ENCODE results near the gene TTLL6. TPM values are rescaled to one million over a fixed set of nuclear protein-coding genes. Genes with fewer than 3 reads are reported as not detected.
"Not testable (repeated sequence)": the region's sequence is repeated elsewhere in the genome, so short reads cannot be mapped to it uniquely, and the experiment has no call there.

Gene TTLL6
- total RNA-seq = not detected

DNA sequence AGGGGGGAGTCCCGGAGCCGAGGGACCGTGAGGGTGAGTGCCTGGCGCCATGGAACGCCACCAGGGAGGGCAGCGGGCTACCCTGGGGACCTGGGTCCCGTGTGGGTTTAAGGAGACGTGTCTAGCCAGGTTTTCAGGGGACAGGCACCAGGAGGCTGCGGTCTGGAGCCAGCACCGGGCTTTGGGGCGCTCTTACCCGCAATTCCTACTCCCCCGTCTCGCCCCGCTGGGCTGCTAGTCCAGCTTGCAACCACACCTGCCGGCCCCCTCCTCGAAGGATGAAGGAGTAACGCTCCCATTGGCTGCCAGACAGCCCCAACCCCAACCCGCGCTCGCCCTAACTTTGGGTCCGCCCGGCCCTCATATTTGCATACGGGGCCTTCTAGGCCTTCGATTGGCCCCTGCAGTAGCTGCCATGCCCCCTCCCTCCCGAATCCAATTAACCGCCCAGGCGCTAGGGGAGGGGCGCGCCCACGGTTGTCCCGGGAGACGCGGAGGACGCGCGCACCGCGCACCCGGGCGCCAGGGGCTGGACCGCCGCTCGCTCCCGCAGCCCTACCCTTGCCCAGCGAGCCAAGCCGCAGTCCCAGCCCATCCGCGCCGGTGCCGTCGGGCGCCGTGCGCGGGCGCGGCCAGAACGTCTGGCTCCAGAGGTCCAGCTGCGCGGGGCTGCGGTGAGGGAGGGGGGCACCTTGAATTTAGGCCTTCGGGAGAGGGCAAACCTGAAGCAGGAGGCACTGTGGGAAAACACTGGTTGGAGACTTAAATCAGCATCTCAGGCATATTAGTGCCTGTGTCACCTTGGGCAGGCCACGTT lies at the start of gene TTLL6:
TTLL6 (minus strand) TSS at position 456 of the 817 bp plus-strand sequence; CDS start at position 299, 157 bp downstream.
- H3K4me3 Mint-ChIP-seq = peak within 1 kb of the TSS; percentile 73
- peaks cover 70% of the 10 kb centered on the region for H3K27me3 Mint-ChIP-seq
- no peaks in the 10 kb centered on the region for H3K9me3 Mint-ChIP-seq
- no peak within 1 kb of the TSS for H3K27ac Mint-ChIP-seq
- peak; percentile 76 for DNase-seq
- peaks cover 21% of the 10 kb centered on the region for H3K4me1 Mint-ChIP-seq
- no peaks in the 10 kb centered on the region for H3K36me3 Mint-ChIP-seq

DNA sequence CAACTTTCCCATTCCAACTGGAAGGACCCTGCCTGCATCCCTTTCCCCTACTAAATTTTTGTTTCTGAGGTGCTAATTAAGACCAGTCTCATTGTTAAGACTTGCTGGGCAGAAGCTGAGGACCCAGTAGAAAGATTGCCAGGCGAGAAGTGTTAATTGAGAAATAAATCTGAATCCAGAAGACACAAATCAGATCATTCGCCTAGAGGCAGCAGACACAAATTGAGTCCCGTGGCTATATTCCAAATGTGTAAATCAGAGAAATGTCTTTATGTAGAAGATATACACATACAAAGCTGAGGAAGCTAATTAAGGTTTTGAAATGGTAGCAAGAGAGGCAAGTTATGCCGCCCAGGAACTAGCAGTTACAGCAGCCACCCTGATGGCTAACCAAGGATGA lies 43.4 kb upstream of the TTLL6 start:
- Mint-ChIP-seq H3K27ac (no peak overlapping the region), H3K36me3 (peaks cover 9% of the 10 kb centered on the region), H3K9me3 (no peaks in the 10 kb centered on the region), H3K4me1 (no peaks in the 10 kb centered on the region), H3K4me3 (no peak overlapping the region), H3K27me3 (no peaks in the 10 kb centered on the region)
- DNase-seq = no peak

GRCh38 chr17:48860034-48860433 lies 43.0 kb upstream of the TTLL6 start:
- H3K27me3 Mint-ChIP-seq = no peaks in the 10 kb centered on the region
- no peak overlapping the region for H3K27ac Mint-ChIP-seq
- H3K36me3 Mint-ChIP-seq = peaks cover 9% of the 10 kb centered on the region
- no peaks in the 10 kb centered on the region for H3K9me3 Mint-ChIP-seq
- no peak for DNase-seq
- H3K4me3 Mint-ChIP-seq = no peak overlapping the region
- H3K4me1 Mint-ChIP-seq = no peaks in the 10 kb centered on the region

DNA sequence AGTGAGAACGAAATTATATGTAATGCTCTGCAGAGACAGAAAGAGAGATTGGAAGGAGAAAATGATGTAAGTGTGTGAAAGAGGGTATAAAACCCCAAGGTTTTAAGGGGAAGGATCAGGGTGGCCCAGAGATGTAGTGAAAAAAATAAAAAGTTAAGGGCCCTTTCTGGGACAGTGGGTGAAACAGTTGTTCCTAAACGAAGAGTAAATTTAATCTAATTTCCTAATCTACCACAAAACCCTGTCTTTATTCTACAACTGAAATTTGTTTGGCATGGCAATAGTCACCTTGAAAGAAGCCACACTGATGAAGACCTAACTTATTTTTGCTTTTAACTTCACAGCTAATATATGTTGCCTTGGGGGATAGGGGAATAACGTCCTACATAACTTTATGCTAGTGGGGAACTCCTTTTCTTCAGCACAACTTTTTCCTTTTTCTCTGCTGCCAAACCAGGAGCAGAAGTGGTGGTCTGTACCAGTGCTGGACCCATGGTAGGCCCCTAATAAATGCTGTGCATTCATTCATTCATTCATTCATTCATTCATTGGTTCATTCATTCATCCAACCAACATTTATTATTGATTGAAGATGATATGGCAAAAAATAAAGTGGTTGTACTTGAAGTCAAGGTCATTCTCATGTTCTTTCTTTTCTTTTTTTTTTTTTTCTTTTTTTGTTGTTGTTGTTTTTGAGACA lies 39.2 kb upstream of the TTLL6 start:
- Mint-ChIP-seq H3K4me1 (no peaks in the 10 kb centered on the region), H3K4me3 (no peak overlapping the region), H3K36me3 (peaks cover 11% of the 10 kb centered on the region), H3K27ac (no peak overlapping the region), H3K27me3 (no peaks in the 10 kb centered on the region), H3K9me3 (no peaks in the 10 kb centered on the region)
- no peak for DNase-seq

GRCh38 chr17:48854774-48855476 lies 37.9 kb upstream of the TTLL6 start:
- Mint-ChIP-seq H3K36me3 (peaks cover 16% of the 10 kb centered on the region), H3K9me3 (no peaks in the 10 kb centered on the region), H3K27ac (no peak overlapping the region)

GRCh38 chr17:48850792-48851323 lies 33.8 kb upstream of the TTLL6 start:
- peaks cover 24% of the 10 kb centered on the region for H3K36me3 Mint-ChIP-seq
- H3K9me3 Mint-ChIP-seq = no peaks in the 10 kb centered on the region
- no peaks in the 10 kb centered on the region for H3K27me3 Mint-ChIP-seq
- DNase-seq = no peak
- no peak overlapping the region for H3K4me3 Mint-ChIP-seq
- H3K4me1 Mint-ChIP-seq = peaks cover 4% of the 10 kb centered on the region
- H3K27ac Mint-ChIP-seq = no peak overlapping the region

More at GRCh38 chr17:48854774-48855476, 37.9 kb upstream of the TTLL6 start:
- DNase-seq = no peak
- Mint-ChIP-seq H3K4me1 (peaks cover 4% of the 10 kb centered on the region), H3K4me3 (no peak overlapping the region), H3K27me3 (no peaks in the 10 kb centered on the region)

- peaks cover 17% of the 10 kb centered on the region for H3K36me3 Mint-ChIP-seq
- H3K4me3 Mint-ChIP-seq = no peak overlapping the region
- H3K27me3 Mint-ChIP-seq = no peaks in the 10 kb centered on the region
Observed at GRCh38 chr17:48843187-48843900, 26.3 kb upstream of the TTLL6 start.

DNA sequence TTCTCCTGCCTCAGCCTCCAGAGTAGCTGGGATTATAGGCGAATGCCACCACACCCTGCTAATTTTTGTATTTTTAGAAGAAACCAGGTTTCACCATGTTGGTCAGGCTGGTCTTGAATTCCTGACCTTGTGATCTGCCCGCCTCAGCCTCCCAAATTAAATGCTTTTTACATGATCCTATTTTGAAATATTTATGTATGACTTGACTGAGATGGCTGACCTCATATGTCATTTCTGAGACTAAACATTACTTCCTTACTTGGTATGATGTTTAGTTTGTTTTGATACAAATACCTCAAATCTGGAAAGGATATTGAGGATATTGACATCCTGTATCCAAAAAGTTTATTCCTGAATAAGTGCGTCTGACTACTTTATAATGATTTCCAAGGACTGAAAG lies 25.7 kb upstream of the TTLL6 start:
- DNase-seq = no peak
- H3K9me3 Mint-ChIP-seq = no peaks in the 10 kb centered on the region
- no peaks in the 10 kb centered on the region for H3K27me3 Mint-ChIP-seq
- peaks cover 18% of the 10 kb centered on the region for H3K36me3 Mint-ChIP-seq
- H3K4me3 Mint-ChIP-seq = no peak overlapping the region
- H3K27ac Mint-ChIP-seq = no peak overlapping the region
- peaks cover 44% of the 10 kb centered on the region for H3K4me1 Mint-ChIP-seq

More at GRCh38 chr17:48843187-48843900, 26.3 kb upstream of the TTLL6 start:
- no peak for DNase-seq
- peaks cover 38% of the 10 kb centered on the region for H3K4me1 Mint-ChIP-seq
- no peaks in the 10 kb centered on the region for H3K9me3 Mint-ChIP-seq
- H3K27ac Mint-ChIP-seq = no peak overlapping the region

GRCh38 chr17:48841395-48841831 lies 24.4 kb upstream of the TTLL6 start:
- DNase-seq = peak; percentile 32
- Mint-ChIP-seq H3K4me3 (peak overlapping the region; percentile 69), H3K27ac (peak overlapping the region; percentile 80), H3K4me1 (peaks cover 56% of the 10 kb centered on the region), H3K9me3 (no peaks in the 10 kb centered on the region), H3K36me3 (peaks cover 27% of the 10 kb centered on the region), H3K27me3 (no peaks in the 10 kb centered on the region)

GRCh38 chr17:48840441-48840840 lies 23.4 kb upstream of the TTLL6 start:
- DNase-seq = no peak
- no peaks in the 10 kb centered on the region for H3K27me3 Mint-ChIP-seq
- no peak overlapping the region for H3K4me3 Mint-ChIP-seq
- no peak overlapping the region for H3K27ac Mint-ChIP-seq
- peaks cover 36% of the 10 kb centered on the region for H3K36me3 Mint-ChIP-seq
- H3K9me3 Mint-ChIP-seq = no peaks in the 10 kb centered on the region
- H3K4me1 Mint-ChIP-seq = peaks cover 65% of the 10 kb centered on the region

GRCh38 chr17:48837458-48837857 lies 20.4 kb upstream of the TTLL6 start:
- H3K36me3 Mint-ChIP-seq = peaks cover 38% of the 10 kb centered on the region
- H3K27ac Mint-ChIP-seq = peak overlapping the region; percentile 75
- H3K27me3 Mint-ChIP-seq, DNase-seq, H3K9me3 Mint-ChIP-seq: not testable (repeated sequence)
- peak overlapping the region; percentile 60 for H3K4me3 Mint-ChIP-seq
- peaks cover 80% of the 10 kb centered on the region for H3K4me1 Mint-ChIP-seq

DNA sequence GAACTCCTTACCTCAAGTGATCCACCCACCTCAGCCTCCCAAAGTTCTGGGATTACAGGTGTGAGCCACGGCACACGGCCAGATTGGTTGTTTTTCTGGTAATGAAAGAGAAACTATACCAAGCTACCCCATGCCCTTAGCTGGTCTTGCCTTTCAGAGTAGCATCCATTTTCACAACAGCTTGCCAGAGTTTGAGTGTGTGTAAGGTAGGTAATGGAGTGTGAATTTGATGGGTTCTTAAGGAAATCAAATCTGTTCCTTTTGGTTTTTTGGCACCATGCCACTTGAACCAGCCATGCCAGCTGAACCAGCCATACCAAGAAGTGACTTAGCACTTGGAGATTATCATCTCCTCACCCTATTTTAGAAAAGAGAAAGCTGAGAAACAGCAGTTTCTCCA lies 18.9 kb upstream of the TTLL6 start:
- no peak overlapping the region for H3K4me3 Mint-ChIP-seq
- peaks cover 40% of the 10 kb centered on the region for H3K36me3 Mint-ChIP-seq
- peak; percentile 22 for DNase-seq
- H3K4me1 Mint-ChIP-seq = peaks cover 78% of the 10 kb centered on the region
- no peaks in the 10 kb centered on the region for H3K27me3 Mint-ChIP-seq
- H3K9me3 Mint-ChIP-seq = no peaks in the 10 kb centered on the region
- H3K27ac Mint-ChIP-seq = no peak overlapping the region

DNA sequence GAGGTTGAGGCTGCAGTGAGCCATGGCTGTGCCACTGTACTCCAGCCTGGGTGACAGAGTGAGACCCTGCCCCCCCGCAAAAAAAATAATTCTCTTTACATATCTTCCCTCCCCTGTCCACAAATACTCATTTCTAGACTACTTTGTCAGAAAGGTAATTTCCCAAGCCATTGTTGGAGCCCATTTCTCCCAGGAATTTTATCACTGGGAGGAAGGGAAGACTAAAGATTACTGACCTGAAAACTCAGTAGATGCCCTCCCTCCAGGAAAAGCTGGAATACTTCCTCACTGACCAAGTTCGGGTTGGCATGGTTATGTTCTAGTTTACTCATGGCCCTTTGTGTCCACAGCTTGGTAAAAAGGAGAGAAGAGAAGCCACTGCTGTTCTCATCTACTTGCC lies 17.9 kb upstream of the TTLL6 start:
- peaks cover 34% of the 10 kb centered on the region for H3K36me3 Mint-ChIP-seq
- no peaks in the 10 kb centered on the region for H3K9me3 Mint-ChIP-seq
- H3K4me3 Mint-ChIP-seq = no peak overlapping the region
- no peak for DNase-seq
- no peak overlapping the region for H3K27ac Mint-ChIP-seq
- no peaks in the 10 kb centered on the region for H3K27me3 Mint-ChIP-seq
- peaks cover 72% of the 10 kb centered on the region for H3K4me1 Mint-ChIP-seq

- H3K9me3 Mint-ChIP-seq = no peaks in the 10 kb centered on the region
- H3K27me3 Mint-ChIP-seq = no peaks in the 10 kb centered on the region
- peaks cover 52% of the 10 kb centered on the region for H3K4me1 Mint-ChIP-seq
- H3K4me3 Mint-ChIP-seq = peak overlapping the region; percentile 97
- peaks cover 22% of the 10 kb centered on the region for H3K36me3 Mint-ChIP-seq
- no peak for DNase-seq
- H3K27ac Mint-ChIP-seq = peak overlapping the region; percentile 96
Observed at GRCh38 chr17:48831549-48831883, 14.5 kb upstream of the TTLL6 start.
